Endothelial cell of hepatic sinusoid (primary cell): ENCODE data around the gene DHX32.

ENCODE experiments used
- in situ Hi-C: cut with HindIII; loops from 2 replicates; pipeline ENCODE4 v1.10.0; 2017; ENCODE audit warnings: low sequenced_read_pairs

DHX32 gene

DNA sequence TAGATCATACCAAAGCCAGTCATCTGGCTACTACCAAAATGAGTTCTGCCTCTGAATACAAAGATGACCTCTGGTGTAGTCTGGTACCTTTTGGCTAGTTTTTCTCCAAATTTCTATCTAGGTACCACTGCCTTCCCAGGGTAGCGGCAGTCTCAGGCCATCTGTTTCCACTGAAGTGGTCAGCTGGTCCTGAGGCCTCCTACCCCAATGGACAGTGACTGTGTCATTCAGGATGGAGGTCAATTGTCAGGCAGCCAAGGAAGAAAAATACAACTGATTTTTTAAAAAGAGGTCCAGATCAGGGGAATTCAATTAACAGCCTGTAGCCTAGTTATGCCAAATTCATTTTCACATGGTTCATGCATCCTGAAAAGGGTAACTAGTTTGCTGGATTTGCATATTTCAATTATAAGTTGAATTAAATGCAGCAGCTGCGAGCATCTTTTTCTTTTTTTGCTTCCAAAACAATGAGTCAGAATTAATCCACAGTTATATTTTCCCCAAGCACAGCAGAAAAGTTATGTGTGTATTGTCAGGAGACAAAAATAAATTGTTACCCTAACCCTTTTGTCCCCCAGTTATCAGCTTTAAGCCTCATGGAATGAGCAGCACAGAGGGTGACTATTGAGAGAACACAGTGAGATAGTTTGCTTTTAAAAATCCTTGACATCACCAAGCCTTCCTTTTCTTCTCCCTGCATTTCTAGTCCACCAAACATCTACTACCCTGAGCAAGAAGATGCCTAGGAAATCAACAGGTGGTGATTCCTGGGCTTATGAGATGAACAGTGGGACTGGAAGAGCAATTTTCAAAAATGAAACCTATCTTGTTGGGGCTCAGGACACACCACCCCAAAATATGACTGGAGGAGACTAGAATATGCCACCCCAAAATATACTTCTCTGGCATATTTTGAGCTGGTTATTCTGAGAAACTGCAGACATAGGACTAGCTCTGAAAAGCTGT is 30.0 kb downstream of the DHX32 start:
- in situ Hi-C loops: no loop called here

DNA sequence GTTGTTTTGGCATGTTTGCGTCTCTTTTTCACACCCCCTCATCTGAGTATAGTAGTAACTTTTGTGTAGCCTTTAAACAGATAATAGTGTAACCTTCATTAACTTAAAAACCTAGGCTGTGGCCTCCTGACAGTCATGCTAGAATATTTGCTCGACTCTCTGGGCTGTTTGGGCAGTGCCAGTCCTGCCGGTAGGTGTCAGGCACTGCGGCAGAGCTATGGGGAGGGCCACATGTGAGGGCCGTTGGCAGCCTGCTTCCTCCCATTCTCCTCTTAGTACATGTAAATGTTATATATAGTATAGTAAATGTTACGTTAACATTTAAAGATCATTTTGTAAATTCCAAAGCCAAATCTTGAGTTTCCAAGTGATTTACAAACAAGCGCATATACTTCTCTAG is 31.6 kb downstream of the DHX32 start:
- in situ Hi-C loops: no loop called here

DNA sequence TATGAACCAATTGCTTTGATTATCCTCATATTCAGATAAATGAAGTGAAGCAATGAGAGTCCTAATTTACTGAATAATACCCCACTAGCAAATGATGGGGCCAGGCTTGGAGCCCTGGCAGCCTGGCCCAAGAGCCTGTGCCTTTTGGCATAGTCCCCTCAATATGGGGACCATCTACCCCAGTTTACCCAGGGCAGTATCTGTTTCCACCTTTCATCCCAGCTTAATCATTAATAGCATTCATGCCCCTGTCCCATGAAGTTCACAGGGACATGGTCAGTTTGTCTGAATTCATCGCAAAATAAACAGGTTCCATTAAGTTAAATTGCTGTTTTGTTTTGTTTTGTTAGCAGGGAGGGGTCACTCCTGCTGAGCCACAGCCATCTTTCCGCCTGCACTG is 32.2 kb downstream of the DHX32 start:
- in situ Hi-C loops: no loop called here

- in situ Hi-C loops: no loop called here
Observed at GRCh38 chr10:125848371-125848770, 32.7 kb downstream of the DHX32 start.

- in situ Hi-C loops: no loop called here
Observed at GRCh38 chr10:125846894-125847293, 34.2 kb downstream of the DHX32 start.

DNA sequence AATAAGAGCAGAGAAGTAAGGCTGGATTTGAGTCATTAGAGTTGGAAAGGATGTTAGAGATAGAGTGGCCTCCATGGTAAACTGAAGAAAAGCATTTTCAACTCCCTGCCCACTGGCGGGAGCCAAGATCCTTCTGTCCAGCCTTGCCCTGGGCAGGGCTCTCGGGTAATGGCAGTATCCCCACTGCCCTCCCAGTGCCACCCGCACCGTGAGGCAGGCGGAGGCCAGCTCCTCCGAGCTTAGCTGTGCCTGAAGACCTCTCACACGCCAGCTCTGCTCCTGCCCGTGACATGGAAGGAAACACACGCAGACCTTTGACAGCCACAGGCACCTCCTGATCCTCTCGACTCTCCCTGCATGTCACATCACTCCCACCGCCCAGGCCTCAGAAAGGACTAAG is 35.5 kb downstream of the DHX32 start:
- in situ Hi-C loops: no loop called here

DNA sequence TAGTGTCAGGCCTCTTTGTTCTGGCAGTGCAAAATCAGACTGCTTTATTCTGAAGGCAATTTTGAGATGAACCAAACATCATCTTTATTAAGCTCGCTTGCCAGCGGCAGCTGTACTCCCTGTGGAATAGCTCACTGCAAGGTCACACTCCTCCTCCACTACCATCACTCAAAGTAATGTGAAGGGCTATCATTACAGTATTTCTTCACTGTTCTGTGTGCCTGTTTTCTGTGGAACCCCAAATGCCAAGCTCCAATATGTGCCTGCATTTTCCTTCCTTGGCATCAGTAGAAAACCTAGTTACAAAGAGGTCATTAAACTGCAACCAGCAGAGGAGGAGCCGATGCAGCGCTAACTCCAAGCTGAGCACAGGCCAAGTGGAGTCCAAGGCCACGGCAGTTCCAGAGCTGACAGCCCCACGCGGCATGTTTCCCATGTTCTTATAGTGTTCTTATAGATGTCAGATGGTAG is 36.3 kb downstream of the DHX32 start:
- in situ Hi-C loops: no loop called here

DNA sequence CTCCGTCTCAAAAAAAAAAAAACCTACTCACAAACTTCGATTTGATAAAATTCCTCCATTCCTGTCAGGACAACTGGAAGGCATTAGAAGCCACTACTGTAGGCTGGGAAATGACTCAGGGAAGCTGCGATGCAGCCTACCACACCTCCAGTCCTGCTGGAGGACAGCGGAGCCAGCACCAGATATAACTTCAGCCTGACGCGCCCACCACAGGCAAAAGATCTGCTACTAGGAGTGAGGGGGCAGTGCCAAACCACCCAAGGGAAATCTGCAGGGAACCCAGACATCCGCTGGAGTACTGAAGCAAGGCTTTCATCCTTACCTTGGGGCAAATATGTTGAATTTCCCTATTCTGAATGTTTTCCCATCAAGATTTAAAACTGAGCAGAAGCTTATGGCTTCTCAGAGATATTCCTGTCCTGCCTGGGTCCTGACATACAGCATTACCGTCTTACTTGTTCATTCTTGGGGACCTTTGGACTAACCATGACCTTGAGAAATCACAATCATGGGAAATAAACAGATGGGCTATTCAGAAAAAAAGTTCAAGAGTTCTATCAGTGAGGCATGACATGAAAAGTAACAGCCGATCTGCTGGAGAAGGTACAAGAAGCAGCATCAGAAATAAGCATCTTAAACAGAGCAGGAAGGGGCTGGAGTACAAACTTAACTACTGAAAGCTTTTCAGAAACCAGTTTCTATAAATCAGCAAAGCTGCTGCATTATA is 37.3 kb downstream of the DHX32 start:
- in situ Hi-C loops: no loop called here

DNA sequence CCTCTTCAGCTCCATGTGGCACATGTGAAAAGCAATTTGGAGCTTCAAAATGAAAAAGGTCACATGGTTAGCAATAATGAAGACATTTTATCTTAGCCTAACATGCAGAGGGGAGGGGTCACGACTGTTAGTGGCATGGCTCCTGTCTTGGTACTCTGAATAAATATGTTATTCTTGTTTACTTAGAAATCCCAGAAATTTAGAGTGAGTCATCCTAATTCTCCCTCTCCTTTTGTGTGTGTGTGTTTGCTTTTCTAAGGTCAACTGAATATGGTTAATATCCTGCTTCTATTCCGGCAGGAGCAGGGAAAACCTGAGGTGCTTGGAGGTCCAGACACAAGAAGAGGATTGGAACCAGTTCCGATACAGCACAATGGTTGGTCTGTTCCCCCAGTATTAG is 40.1 kb downstream of the DHX32 start:
- in situ Hi-C loops: no loop called here

DNA sequence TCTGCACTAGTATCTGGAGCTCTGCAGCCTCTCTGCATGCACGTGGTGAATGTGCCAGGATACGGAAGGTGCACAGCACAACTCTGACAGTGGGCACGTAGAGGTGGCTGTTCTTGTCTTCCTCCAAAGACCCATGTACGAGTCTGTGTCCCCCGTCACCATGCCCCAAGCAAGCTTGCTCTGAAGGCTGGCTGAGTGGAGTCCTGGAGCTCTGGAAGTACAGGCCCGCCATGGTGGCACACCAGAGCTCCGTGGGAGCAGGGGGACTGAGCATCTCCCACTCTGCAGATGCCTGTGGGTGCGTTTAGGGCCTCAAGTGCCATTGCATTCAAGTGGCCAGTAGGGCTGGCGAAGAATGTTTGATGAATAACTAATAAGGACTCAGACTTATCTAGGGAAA is 40.7 kb downstream of the DHX32 start:
- in situ Hi-C loops: no loop called here

- in situ Hi-C loops: no loop called here
Observed at GRCh38 chr10:125838802-125839575, 42.1 kb downstream of the DHX32 start.

DNA sequence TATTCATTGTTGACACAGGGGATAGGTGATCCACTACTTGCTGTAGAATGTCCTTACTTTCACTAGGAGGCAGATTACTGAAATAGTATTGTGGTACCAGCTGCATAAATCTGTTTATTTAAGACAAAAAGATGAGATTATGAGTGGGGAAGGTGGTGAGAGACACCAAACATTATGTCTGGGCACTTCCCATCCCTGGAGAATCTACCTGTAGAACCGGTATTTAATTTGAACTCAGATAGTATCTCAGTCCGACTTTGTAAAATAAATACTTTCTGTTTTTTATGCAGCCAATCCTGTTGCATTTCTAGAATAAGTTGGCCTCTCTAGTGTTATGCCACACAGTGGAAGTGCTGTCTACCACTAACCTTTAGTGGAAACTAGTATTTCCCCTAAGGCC is 44.3 kb downstream of the DHX32 start:
- in situ Hi-C loops: no loop called here

DNA sequence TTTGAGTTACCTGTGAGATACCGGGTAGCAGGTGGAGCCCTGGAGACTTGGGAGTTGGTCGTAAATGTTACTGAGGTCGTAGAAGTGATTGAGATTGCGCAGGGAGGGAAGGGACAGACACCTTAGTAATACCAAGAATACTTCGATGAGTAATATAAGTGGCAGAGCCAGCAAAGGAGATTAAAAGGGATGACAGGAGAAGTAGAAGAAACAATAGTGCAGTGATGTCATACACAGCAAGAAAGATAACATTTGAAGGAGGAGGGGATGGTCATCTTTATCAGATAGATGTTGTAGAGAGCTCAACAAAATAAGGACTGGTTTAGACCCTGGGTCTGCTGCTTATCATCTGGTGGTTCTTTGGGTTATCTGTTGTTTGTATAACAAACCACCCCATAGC is 52.8 kb downstream of the DHX32 start:
- in situ Hi-C loops: no loop called here

- in situ Hi-C loops: no loop called here
Observed at GRCh38 chr10:125827133-125827532, 54.0 kb downstream of the DHX32 start.

- in situ Hi-C loops: no loop called here
Observed at GRCh38 chr10:125824736-125825135, 56.4 kb downstream of the DHX32 start.

- in situ Hi-C loops: no loop called here
Observed at GRCh38 chr10:125823663-125824251, 57.3 kb downstream of the DHX32 start.

DNA sequence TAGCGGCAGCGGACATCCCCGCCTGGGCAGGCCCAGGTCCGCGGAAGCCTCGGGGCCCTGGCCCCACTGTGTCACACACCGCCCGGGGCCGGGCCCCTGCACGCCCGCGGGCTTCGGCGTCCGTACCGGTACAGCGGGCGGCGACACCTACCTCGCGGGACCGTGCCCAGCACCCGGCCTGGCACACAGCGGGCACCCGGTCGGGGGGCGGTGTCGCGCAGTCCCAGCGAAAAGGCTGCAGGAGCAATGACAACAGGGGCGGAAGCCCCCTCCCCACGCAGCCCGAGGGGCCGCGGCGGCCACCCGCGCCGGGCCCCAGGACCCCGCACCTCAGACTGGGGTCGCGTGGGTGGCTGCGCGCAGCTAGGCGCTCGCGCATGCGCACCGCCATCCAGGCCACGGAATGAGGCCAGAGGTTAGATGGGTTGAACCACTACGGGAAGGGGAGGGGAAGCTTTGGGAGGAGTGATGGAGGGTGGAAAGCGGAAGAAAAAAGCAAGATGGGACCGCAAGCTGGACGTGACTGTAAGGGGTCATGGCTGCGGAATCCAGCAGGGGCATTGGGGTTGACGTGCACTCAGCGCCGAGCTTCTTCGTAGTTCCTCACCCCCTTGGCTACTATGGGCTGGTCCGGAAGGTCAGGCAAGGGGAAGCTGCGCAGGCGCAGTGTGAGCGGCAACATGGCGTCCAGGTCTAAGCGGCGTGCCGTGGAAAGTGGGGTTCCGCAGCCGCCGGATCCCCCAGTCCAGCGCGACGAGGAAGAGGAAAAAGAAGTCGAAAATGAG is 58.0 kb downstream of the DHX32 start, which contains the start of the genes BCCIP and UROS:
Gene BCCIP (plus strand): TSS at position 669 of the 785 bp plus-strand sequence. CDS start 12 bp downstream, at position 681.
Gene UROS (minus strand): TSS at position 381 of the 785 bp plus-strand sequence. CDS start 6,759 bp downstream, outside the sequence.
- in situ Hi-C loops: no loop called here

DNA sequence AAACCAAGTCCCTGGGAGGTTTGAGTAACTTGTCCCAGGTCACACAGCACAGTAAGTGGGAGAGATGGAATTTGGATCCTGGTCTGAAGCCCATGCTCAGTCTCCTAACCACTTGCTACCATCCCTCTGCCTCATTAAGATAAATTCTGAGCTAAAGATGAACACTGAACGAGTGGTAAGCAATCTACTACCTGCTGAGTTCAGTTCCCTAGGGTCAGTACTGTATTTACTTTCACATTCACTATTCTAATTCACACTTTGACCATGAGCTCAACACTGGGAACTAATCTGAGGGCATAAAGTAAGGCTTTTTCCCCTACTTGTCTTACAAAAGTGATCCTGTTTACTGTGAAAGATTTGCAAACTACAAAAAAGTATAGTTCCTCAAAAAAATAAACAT is 60.4 kb downstream of the DHX32 start:
- in situ Hi-C loops: no loop called here

GRCh38 chr10:125817337-125817946 is 63.6 kb downstream of the DHX32 start:
- in situ Hi-C loops: no loop called here
